Left ventricle myocardium inferior (tissue), 1 donor: ENCODE results near the gene AARS2. TPM values are rescaled to one million over a fixed set of nuclear protein-coding genes. Genes with fewer than 3 reads are reported as not detected.
"Not testable (repeated sequence)": the region's sequence is repeated elsewhere in the genome, so short reads cannot be mapped to it uniquely, and the experiment has no call there.

ENCODE experiments used
- DNase-seq: peaks from one replicate; pipeline ENCODE4 v3.0.0-alpha.2; 2020
- H3K27ac ChIP-seq: fragments of 200-600 bp; replicated peaks from 2 replicates; pipeline ENCODE4 v1.8.0; 2021
- H3K27me3 ChIP-seq: fragments of 200-600 bp; 2 replicates; pipeline ENCODE4 v1.8.0; 2021; ENCODE audit warnings: low read depth
- H3K36me3 ChIP-seq: fragments of 200-600 bp; 2 replicates; pipeline ENCODE4 v1.8.0; 2021
- H3K4me1 ChIP-seq: fragments of 200-600 bp; 2 replicates; pipeline ENCODE4 v1.8.0; 2021
- H3K4me3 ChIP-seq: fragments of 200-600 bp; 2 replicates; pipeline ENCODE4 v1.8.0; 2021; ENCODE audit warnings: mild to moderate bottlenecking, moderate library complexity
- H3K9me3 ChIP-seq: fragments of 200-600 bp; replicated peaks from 2 replicates; pipeline ENCODE4 v1.8.0; 2021
- CTCF ChIP-seq: fragments of 200-600 bp; IDR thresholded peaks from 2 replicates; pipeline ENCODE4 v1.8.0; 2021; ENCODE audit warnings: antibody characterized with exemption, mild to moderate bottlenecking, borderline replicate concordance
- intact Hi-C: fragments of 100-400 bp; cut with micrococcal nuclease; formaldehyde crosslinking; loops from one replicate; pipeline ENCODE4 v1.11.0; 2022
- total RNA-seq: library from RNA; stranded (reverse); fragmentation: NEBNext Ultra II Directional; extraction: Animal tissue kit (Norgen Biotek cat#: 25700); gene quantifications from one replicate; pipeline ENCODE4 v1.2.1, GENCODE V29; 2021
- donor health status: DM: no; HTN: yes; CAD: no; lungs with severe emphysema.

Gene AARS2
- total RNA-seq, 1 donor from 2014 or later = 10.6 TPM

DNA sequence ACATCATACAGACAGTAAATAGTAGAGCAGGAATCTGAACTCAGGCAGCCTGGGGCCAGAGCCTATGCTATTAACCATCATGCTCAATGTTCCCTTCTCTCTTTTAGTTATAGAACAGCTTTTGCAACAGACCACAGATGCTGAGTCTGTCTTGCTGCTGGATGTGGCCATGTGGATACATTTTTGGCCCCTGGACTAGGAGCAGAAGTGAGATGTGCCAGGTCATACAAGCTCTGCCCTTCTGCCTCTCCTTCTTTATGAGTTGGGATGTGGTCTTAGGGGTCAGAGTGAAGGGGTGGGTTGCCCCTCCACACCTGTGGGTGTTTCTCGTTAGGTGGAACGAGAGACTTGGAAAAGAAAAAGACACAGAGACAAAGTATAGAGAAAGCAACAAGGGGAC, 14.6 kb upstream of the AARS2 start:
- Histone ChIP-seq H3K4me1 (no peaks in the 10 kb centered on the region), H3K9me3 (no peaks in the 10 kb centered on the region), H3K27ac (no peak overlapping the region), H3K4me3 (no peak overlapping the region), H3K27me3 (peaks cover 70% of the 10 kb centered on the region), H3K36me3 (no peaks in the 10 kb centered on the region)
- no peak for TF ChIP-seq CTCF
- DNase-seq = no peak
- intact Hi-C loops = no loop called here

- intact Hi-C loops = no loop called here
- DNase-seq = no peak
These were observed 13.9 kb upstream of the AARS2 start for GRCh38 chr6:44327096-44327495.

GRCh38 chr6:44321210-44321609, 8.1 kb upstream of the AARS2 start:
- H3K27ac ChIP-seq = no peak overlapping the region
- H3K9me3 ChIP-seq = no peaks in the 10 kb centered on the region
- peaks cover 56% of the 10 kb centered on the region for H3K27me3 ChIP-seq
- intact Hi-C loops = no loop called here
- no peak for TF ChIP-seq CTCF
- DNase-seq = no peak
- H3K4me3 ChIP-seq = no peak overlapping the region
- no peaks in the 10 kb centered on the region for H3K4me1 ChIP-seq
- no peaks in the 10 kb centered on the region for H3K36me3 ChIP-seq

More at GRCh38 chr6:44327096-44327495, 13.9 kb upstream of the AARS2 start:
- Histone ChIP-seq H3K4me1 (no peaks in the 10 kb centered on the region), H3K27ac (no peak overlapping the region), H3K27me3 (peaks cover 66% of the 10 kb centered on the region), H3K9me3 (no peaks in the 10 kb centered on the region), H3K36me3 (no peaks in the 10 kb centered on the region), H3K4me3 (no peak overlapping the region)
- TF ChIP-seq CTCF = no peak

GRCh38 chr6:44317136-44317631, 4.0 kb upstream of the AARS2 start:
- DNase-seq, H3K9me3 ChIP-seq, H3K36me3 ChIP-seq, intact Hi-C loops, H3K4me1 ChIP-seq, H3K4me3 ChIP-seq, H3K27ac ChIP-seq: not testable (repeated sequence)
- H3K27me3 ChIP-seq = peaks cover 45% of the 10 kb centered on the region

- no peak for DNase-seq
- no peak for TF ChIP-seq CTCF
- H3K27ac ChIP-seq = no peak overlapping the region
- H3K36me3 ChIP-seq = peaks cover 3% of the 10 kb centered on the region
- H3K4me3 ChIP-seq = no peak overlapping the region
- H3K4me1 ChIP-seq = peaks cover 17% of the 10 kb centered on the region
- H3K27me3 ChIP-seq = peaks cover 41% of the 10 kb centered on the region
- no peaks in the 10 kb centered on the region for H3K9me3 ChIP-seq
- intact Hi-C loops = no loop called here
These were observed 3.3 kb upstream of the AARS2 start for GRCh38 chr6:44316481-44316880.

GRCh38 chr6:44315951-44316350, 2.8 kb upstream of the AARS2 start:
- Histone ChIP-seq H3K9me3 (no peaks in the 10 kb centered on the region), H3K27me3 (peaks cover 36% of the 10 kb centered on the region), H3K4me1 (peaks cover 18% of the 10 kb centered on the region), H3K36me3 (peaks cover 9% of the 10 kb centered on the region), H3K27ac (no peak overlapping the region), H3K4me3 (no peak overlapping the region)
- DNase-seq = no peak
- intact Hi-C loops = no loop called here
- TF ChIP-seq CTCF = no peak
